Left cardiac atrium (tissue), 4 donors: ENCODE data around the gene MOV10L1. TPM values are rescaled to one million over a fixed set of nuclear protein-coding genes. Genes with fewer than 3 reads are reported as not detected.

ENCODE experiments used
- ATAC-seq, 2 donors: fragments of 200-7000 bp; cut with Tn5 transposase; one replicate each; pipeline ENCODE4 v1.9.1; 2020; ENCODE audit warnings: mild to moderate bottlenecking in 2 of 2, moderate library complexity in 2 of 2
- DNase-seq: peaks from one replicate; pipeline ENCODE4 v3.0.0-alpha.2; 2020
- intact Hi-C, 2 donors: fragments of 100-400 bp; cut with DNase I; formaldehyde crosslinking; loops; one replicate each; pipeline versions ENCODE4 v1.14.1 to v1.15.1; 2022 to 2023
- total RNA-seq, 2 donors: library from RNA; stranded (reverse); fragmentation: NEBNext Ultra II Directional; extraction: Animal tissue kit (Norgen Biotek cat#: 25700); gene quantifications; one replicate each; pipeline ENCODE4 v1.2.1, GENCODE V29; 2021
- donor health status: DM: no; HTN: yes; CAD: no.
- donor health status: DM: no; HTN: yes; CAD: no; lungs with severe emphysema.
- donor health status: DM: yes; HTN: yes; CAD: no.
- donor health status: Dilated cardiomyopathy.

The MOV10L1 gene
- total RNA-seq, 2 donors from 2014 or later: 0.71 to 1.2 TPM

DNA sequence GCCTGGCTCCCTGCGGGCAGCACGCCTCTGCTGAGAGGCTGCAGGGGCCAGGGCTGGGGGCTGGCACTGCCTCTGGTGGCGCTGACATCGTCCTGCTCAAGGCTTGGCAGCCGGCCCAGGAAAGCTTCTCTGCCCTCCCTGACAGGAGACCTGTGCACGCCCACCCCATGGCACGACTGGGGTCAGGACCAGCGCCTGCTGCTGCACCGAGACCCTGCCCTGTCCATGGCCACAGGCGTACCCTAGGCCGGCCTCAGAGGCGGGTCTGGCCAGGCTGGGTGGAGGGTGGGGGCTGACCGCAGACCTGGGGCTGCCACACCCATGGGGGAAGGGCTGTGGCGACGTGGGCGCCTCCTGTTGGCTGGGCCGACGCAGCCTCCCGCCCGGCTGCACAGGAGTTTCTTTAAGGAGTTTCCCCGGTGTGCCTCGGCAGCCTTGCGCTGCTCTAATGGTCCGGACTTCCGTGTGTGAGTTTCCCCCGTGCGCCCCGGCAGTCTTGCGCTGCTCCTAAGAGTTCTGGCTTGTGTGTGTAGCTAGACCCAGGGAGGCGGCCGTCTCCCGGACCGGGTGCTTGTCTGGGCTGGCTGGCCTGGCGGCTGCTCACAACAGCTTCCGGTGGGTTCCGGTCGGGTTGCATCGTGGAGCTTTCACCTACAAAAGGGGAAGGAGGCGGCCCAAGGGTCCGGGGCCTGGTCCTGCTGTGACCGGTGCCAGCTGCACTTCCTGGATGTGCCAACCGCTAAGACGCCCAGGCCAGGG lies 100.6 kb downstream of the MOV10L1 start:
- intact Hi-C loops: no loop called here
- DNase-seq (peak; percentile 88), ATAC-seq (peak; percentile 61 to 73)

- ATAC-seq: peak; percentile 1 to 20
- intact Hi-C loops: no loop called here
- peak; percentile 56 for DNase-seq
These were observed 101.3 kb downstream of the MOV10L1 start for GRCh38 chr22:50190941-50191741.

DNA sequence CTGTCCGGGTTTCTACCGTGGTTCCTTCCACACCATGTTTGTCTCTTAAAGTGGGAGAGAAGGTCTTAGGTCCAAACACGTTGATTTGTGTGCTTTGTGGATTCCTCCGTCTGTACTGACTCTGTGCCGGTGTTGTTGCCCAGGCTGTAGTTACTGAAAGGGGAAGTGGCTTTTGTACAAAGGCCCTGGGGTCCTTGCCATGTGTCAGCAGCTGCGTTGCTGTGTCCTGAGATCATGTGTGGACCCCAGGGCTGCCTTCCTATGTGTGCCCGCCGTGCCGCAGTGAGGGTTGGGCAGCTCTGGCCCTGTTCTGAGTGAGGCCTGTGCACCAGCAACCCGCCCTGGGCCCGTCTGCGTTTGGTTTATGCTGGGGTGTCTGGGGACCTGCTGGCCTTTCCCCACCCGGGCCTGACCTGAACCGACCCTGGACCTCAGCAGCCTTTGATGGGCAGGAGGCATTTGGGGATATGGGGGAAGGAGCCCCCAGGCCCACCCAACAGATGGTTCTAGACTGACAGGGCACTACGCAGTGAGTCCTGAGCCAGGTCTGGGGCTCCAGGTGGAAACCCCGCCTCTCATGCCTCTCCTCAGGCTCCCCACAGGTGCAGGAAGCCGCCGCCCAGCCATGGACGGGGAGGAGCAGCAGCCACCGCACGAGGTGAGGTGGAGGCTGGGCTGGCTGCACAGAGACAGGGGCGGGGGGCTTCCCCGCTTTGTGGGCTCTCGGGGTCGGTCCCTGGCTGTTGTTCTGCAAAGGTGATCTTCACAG lies 102.8 kb downstream of the MOV10L1 start:
- ATAC-seq (no peak), DNase-seq (no peak)
- intact Hi-C loops: no loop called here

DNA sequence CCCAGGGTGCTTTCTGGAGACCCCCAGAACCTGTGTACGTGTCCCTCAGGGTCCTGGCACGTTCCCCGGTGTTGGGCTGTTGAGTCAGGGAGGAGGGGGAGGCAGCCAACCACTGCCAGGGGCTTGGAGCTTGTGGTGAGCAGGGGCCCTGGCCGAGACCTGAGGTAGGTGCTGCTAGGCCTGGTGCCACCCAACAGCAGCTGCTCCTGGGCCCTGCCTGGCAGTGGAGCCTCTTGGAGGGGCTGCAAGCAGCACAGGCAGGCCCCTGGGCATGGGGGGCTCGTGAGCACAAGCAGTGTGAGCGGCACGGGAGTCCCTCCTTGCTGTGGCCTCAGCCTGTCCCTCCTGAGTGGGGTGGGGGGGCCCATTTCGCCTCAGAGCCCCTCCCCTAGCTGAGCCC lies 103.8 kb downstream of the MOV10L1 start:
- no peak for DNase-seq
- ATAC-seq: no peak
- intact Hi-C loops: no loop called here

GRCh38 chr22:50194037-50194805 lies 104.4 kb downstream of the MOV10L1 start:
- intact Hi-C loops: no loop called here
- no peak for DNase-seq
- no peak for ATAC-seq

DNA sequence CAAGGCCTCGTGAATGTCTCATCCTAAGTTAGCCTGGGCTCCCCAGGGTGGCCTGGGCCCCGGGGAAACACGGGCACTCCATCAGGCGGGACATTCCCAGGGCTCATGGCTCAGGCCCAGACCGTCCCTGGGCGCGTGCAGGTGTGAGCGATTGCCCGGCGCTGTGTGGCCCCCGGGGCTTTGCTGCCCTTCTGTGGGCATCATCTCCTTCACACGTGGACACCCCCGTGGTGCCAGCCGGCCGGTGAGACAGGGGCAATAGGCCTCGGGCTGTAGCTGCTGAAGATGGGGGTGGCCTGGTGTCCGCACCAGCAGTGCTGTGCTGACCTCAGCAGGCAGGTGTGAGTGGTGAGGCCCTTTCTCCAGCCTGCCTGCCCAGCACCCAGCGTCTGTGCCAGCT lies 106.5 kb downstream of the MOV10L1 start:
- DNase-seq: no peak
- intact Hi-C loops: no loop called here
- no peak for ATAC-seq

DNA sequence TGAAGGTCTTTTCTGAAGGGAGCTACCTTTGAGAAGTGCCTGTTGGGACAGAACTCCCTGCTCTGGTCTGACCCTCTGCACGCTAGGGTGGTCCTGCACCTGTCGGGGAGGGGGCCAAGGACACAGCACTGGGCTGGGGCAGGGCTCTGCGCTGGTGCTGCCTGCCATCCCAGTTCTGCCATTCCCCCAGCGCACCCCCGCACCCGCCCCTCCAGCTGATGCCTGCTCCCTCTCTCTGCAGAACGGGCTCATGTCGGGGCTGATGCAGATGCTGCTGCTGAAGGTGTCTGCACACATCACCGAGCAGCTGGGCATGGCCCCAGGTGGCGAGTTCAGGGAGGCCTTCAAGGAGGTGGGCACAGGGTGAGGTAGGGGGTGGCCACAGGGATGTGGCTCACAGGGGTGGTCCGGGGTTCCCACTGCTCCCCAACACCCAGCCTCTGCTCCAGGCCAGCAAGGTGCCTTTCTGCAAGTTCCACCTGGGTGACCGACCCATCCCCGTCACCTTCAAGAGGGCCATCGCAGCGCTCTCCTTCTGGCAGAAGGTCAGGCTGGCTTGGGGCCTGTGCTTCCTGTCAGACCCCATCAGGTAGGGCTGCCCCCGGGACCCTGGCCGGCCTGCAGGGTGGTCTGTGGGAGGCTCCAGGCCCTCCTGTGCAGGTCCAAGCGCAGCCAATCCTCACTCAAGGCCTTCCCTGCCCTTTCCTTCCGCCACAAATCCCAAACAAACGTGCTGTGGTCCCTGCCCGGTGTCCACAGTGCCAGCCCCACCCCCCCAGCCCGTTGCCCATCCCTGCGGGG lies 107.4 kb downstream of the MOV10L1 start:
- intact Hi-C loops: no loop called here
- no peak for ATAC-seq
- no peak for DNase-seq

DNA sequence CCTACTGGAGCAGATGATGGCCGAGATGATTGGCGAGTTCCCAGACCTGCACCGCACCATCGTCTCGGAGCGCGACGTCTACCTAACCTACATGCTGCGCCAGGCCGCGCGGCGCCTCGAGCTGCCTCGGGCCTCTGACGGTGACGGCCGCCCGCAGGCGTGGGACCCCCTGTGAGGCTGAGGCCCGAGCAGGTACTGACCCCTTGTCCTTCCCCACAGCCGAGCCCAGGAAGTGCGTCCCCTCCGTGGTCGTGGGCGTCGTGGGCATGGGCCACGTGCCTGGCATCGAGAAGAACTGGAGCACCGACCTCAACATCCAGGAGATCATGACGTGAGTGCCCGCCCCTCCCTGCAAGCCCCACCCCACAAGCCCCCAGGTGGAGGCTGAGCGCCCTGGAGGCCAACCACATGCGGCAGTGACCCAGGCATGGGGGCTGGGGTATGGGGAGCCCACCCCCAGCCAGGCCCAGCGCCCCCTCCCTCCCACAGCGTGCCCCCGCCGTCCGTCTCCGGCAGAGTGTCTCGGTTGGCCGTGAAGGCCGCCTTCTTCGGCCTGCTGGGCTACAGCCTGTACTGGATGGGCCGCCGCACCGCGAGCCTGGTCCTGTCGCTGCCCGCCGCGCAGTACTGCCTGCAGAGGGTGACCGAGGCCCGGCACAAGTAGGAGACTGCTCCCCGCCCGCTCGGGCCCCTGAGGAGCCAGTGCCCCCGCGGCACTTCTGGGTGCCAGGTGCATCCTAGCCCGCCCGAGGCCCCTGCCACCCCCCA lies 108.2 kb downstream of the MOV10L1 start:
- ATAC-seq (no peak), DNase-seq (no peak)
- intact Hi-C loops: no loop called here

DNA sequence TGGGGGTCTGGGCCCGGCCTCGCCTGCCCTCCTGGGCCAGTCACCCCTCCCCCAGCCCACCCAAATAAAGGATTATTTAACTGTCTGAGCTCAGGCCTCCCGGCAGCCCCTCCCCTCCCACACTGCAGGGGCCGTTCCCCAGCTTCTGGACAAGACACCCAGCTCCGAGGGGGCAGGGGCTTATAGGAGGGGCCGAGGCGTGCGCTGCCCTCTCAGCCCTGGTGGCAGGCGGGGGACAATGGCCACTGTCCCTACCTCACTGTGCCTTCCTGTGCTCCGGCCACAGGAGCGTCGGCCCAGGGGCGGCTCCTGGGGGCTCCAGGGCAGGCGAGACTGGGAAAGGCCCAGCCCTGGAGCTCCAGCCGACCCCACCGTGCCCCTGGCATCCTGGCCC lies 108.8 kb downstream of the MOV10L1 start:
- intact Hi-C loops: no loop called here
- ATAC-seq: no peak

DNA sequence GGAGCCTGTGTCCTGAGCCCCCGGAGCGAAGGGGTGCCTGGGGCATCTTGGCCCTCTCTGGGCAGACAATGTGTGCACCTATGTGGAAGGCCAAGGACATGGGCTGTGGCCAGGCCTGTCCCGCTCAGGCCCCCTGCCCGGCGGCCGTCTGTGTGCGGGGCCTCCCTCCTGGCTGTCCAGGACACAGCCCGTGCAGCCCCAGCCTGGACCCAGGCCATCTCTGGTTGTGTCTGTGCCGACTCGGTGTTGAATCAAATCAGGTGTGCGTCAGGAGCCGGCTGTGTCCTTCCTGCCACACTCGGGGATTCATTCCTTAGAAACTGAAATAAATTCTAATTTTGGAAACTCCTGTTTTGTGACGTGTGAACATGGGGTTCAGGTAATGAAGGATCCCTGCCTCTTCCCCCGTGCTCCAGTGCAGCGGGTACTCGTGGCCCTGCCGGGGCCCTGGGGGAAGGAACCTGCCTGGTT lies 109.5 kb downstream of the MOV10L1 start:
- ATAC-seq: no peak
- intact Hi-C loops: no loop called here

More for the DNA sequence above, 108.8 kb downstream of the MOV10L1 start:
- no peak for DNase-seq

GRCh38 chr22:50199829-50200460 lies 110.1 kb downstream of the MOV10L1 start:
- ATAC-seq: peak; percentile 7 to 17
- intact Hi-C loops: no loop called here
- no peak for DNase-seq

More for the DNA sequence above, 109.5 kb downstream of the MOV10L1 start:
- DNase-seq: no peak

GRCh38 chr22:50200461-50201190 lies 110.8 kb downstream of the MOV10L1 start, which contains the start of gene SELENOO:
SELENOO (plus strand) TSS chr22:50201011; CDS start chr22:50201037, 26 bp downstream.
- peak; percentile 91 to 94 for ATAC-seq
- intact Hi-C loops: no loop called here
- DNase-seq: peak; percentile 95

GRCh38 chr22:50201191-50202129 lies 111.7 kb downstream of the MOV10L1 start:
- DNase-seq (no peak), ATAC-seq (peak; percentile 12 to 54)
- intact Hi-C loops: no loop called here

- no peak for ATAC-seq
- no peak for DNase-seq
- intact Hi-C loops: no loop called here
These were observed 112.4 kb downstream of the MOV10L1 start for GRCh38 chr22:50202130-50202666.

DNA sequence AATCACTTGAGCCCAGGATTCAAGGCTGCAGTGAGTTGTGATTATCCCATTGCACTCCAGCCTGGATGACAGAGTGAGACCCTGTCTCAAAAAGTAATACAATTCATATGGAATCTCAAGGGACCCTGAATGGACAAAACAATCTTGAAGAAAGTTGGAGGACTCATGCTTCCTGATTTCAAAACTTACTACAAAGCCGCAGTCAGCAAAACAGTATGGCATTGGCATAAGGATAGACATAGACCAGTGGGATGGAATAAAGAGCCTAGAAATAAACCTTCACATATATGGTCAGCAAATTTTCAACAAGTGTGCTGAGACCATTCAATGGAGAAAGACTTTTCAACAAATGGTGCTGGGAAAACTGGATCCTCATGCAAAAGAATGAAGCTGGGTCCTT lies 113.5 kb downstream of the MOV10L1 start:
- intact Hi-C loops: no loop called here
- DNase-seq (no peak), ATAC-seq (no peak)
